Astrocyte (in vitro differentiated cells and primary cell): ENCODE measurements around the gene PRKCI. TPM values are rescaled to one million over a fixed set of nuclear protein-coding genes. Genes with fewer than 3 reads are reported as not detected.

Experiments
- DNase-seq: peaks from one replicate; pipeline ENCODE4 v3.0.0-alpha.2; 2010; ENCODE audit warnings: low read depth
- FAIRE-seq: peaks from 2 replicates; lab custom pipeline; 2011; peaks lifted over from hg19 to GRCh38; lab: Jason Lieb, UNC
- H2AFZ ChIP-seq: 2 replicates; pipeline ENCODE4 v1.6.0; 2012; ENCODE audit warnings: low read depth, low read length, inconsistent platforms
- H3K27ac ChIP-seq: 2 replicates; pipeline ENCODE4 v1.5.1; 2011; ENCODE audit warnings: low read depth, low read length, inconsistent platforms
- H3K27me3 ChIP-seq: 2 replicates; pipeline ENCODE4 v1.6.0; 2011; ENCODE audit warnings: low read length, inconsistent platforms; ENCODE audit not compliant: insufficient read depth
- H3K36me3 ChIP-seq: 2 replicates; pipeline ENCODE4 v1.5.1; 2011; ENCODE audit warnings: low read length, inconsistent platforms; ENCODE audit not compliant: insufficient read depth
- H3K4me1 ChIP-seq: 2 replicates; pipeline ENCODE4 v1.5.1; 2011; ENCODE audit warnings: low read length, inconsistent platforms; ENCODE audit not compliant: insufficient read depth
- H3K4me2 ChIP-seq: 2 replicates; pipeline ENCODE4 v1.6.0; 2012; ENCODE audit warnings: low read length, inconsistent platforms
- H3K4me3 ChIP-seq: 2 replicates; pipeline ENCODE4 v1.5.1; 2011; ENCODE audit warnings: low read depth, mild to moderate bottlenecking, low read length, inconsistent platforms; ENCODE audit not compliant: insufficient read depth
- H3K79me2 ChIP-seq: 2 replicates; pipeline ENCODE4 v1.6.0; 2012; ENCODE audit warnings: mild to moderate bottlenecking, low read length, inconsistent platforms; ENCODE audit not compliant: insufficient read depth
- H3K9ac ChIP-seq: 2 replicates; pipeline ENCODE4 v1.6.0; 2012; ENCODE audit warnings: mild to moderate bottlenecking, low read length, inconsistent platforms
- H3K9me3 ChIP-seq: 2 replicates; pipeline ENCODE4 v1.5.1; 2012; ENCODE audit warnings: low read depth, mild to moderate bottlenecking, low read length, inconsistent platforms; ENCODE audit not compliant: insufficient read depth
- H4K20me1 ChIP-seq: 2 replicates; pipeline ENCODE4 v1.6.0; 2012; ENCODE audit warnings: low read length, inconsistent platforms; ENCODE audit not compliant: insufficient read depth
- H3K27ac Mint-ChIP-seq: one replicate; pipeline ENCODE4 v1.8.0; 2021; ENCODE audit warnings: mild to moderate bottlenecking, mixed read lengths; ENCODE audit not compliant: unreplicated experiment
- H3K27me3 Mint-ChIP-seq: one replicate; pipeline ENCODE4 v1.8.0; 2021; ENCODE audit warnings: low read depth, mixed read lengths; ENCODE audit not compliant: unreplicated experiment
- H3K36me3 Mint-ChIP-seq: one replicate; pipeline ENCODE4 v1.8.0; 2021; ENCODE audit warnings: low read depth, mixed read lengths; ENCODE audit not compliant: unreplicated experiment
- H3K4me1 Mint-ChIP-seq: one replicate; pipeline ENCODE4 v1.8.0; 2021; ENCODE audit warnings: low read depth, mixed read lengths; ENCODE audit not compliant: unreplicated experiment
- H3K4me3 Mint-ChIP-seq: one replicate; pipeline ENCODE4 v1.8.0; 2021; ENCODE audit warnings: mild to moderate bottlenecking, moderate library complexity, mixed read lengths; ENCODE audit not compliant: unreplicated experiment
- H3K9me3 Mint-ChIP-seq: one replicate; pipeline ENCODE4 v1.8.0; 2021; ENCODE audit warnings: mild to moderate bottlenecking, mixed read lengths; ENCODE audit not compliant: unreplicated experiment
- EZH2 ChIP-seq: IDR thresholded peaks from 2 replicates; pipeline ENCODE4 v1.6.1; 2012; ENCODE audit warnings: mild to moderate bottlenecking, low read length, inconsistent platforms; ENCODE audit not compliant: insufficient read depth
- total RNA-seq: library from RNA; stranded (reverse); gene quantifications from 2 replicates; pipeline ENCODE4 v1.2.1, GENCODE V29; 2021
- TF ChIP-seq, protein P1 (sequence below): IDR thresholded peaks from 2 replicates; pipeline ENCODE4 v1.5.1; 2011; ENCODE audit warnings: low read depth, mild to moderate bottlenecking, inconsistent platforms, low read length, moderate library complexity; ENCODE audit not compliant: insufficient read depth

Gene PRKCI
- total RNA-seq, 1 donor from 2014 or later: 65.2 TPM

GRCh38 chr3:170302008-170302407 is 79.8 kb downstream of the PRKCI start:
- Histone ChIP-seq H3K27me3 (no peaks in the 10 kb centered on the region), H3K9me3 (no peaks in the 10 kb centered on the region), H2AFZ (no peak overlapping the region), H3K36me3 (peaks cover 21% of the 10 kb centered on the region), H4K20me1 (no peaks in the 10 kb centered on the region), H3K4me3 (no peak overlapping the region), H3K79me2 (no peaks in the 10 kb centered on the region), H3K4me2 (no peak overlapping the region), H3K27ac (no peak overlapping the region), H3K9ac (no peak overlapping the region), H3K4me1 (no peaks in the 10 kb centered on the region)
- H3K9me3 Mint-ChIP-seq: no peaks in the 10 kb centered on the region
- TF ChIP-seq, protein P1, sequence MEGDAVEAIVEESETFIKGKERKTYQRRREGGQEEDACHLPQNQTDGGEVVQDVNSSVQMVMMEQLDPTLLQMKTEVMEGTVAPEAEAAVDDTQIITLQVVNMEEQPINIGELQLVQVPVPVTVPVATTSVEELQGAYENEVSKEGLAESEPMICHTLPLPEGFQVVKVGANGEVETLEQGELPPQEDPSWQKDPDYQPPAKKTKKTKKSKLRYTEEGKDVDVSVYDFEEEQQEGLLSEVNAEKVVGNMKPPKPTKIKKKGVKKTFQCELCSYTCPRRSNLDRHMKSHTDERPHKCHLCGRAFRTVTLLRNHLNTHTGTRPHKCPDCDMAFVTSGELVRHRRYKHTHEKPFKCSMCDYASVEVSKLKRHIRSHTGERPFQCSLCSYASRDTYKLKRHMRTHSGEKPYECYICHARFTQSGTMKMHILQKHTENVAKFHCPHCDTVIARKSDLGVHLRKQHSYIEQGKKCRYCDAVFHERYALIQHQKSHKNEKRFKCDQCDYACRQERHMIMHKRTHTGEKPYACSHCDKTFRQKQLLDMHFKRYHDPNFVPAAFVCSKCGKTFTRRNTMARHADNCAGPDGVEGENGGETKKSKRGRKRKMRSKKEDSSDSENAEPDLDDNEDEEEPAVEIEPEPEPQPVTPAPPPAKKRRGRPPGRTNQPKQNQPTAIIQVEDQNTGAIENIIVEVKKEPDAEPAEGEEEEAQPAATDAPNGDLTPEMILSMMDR: no peak
- no peak for TF ChIP-seq EZH2
- FAIRE-seq: no peak
- no peaks in the 10 kb centered on the region for H3K27me3 Mint-ChIP-seq
- DNase-seq: no peak
- no peak overlapping the region for H3K27ac Mint-ChIP-seq
- no peak overlapping the region for H3K4me3 Mint-ChIP-seq
- peaks cover 2% of the 10 kb centered on the region for H3K36me3 Mint-ChIP-seq
- no peaks in the 10 kb centered on the region for H3K4me1 Mint-ChIP-seq

DNA sequence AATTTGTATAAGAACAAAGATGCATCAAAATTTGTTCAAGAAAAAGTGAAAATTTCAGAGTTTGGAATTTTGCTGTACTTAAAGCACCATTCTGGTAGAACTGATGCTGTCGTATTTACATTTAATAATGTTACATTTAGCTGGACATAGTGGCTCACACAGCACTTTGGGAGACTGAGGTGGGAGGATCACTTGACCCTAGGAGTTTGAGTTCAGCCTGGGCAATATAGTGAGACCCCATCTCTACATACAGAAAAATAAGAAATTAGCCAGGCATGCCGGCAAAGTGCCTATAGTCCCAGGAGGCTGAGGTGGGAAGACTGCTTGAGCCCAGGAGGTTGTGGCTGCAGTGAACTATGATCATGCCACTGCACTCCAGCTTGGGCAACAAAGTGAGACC is 83.8 kb downstream of the PRKCI start:
- no peak overlapping the region for H2AFZ ChIP-seq
- no peak for FAIRE-seq
- H3K4me3 ChIP-seq: no peak overlapping the region
- H3K4me2 ChIP-seq: no peak overlapping the region
- H3K9me3 ChIP-seq: no peaks in the 10 kb centered on the region
- H3K79me2 ChIP-seq: no peaks in the 10 kb centered on the region
- no peaks in the 10 kb centered on the region for H4K20me1 ChIP-seq
- no peaks in the 10 kb centered on the region for H3K27me3 ChIP-seq
- no peak overlapping the region for H3K4me3 Mint-ChIP-seq
- no peak overlapping the region for H3K27ac ChIP-seq
- TF ChIP-seq, protein P1: no peak
- TF ChIP-seq EZH2: no peak
- H3K9ac ChIP-seq: no peak overlapping the region
- DNase-seq: no peak
- H3K4me1 Mint-ChIP-seq: peaks cover 3% of the 10 kb centered on the region
- H3K36me3 Mint-ChIP-seq: no peaks in the 10 kb centered on the region
- H3K27me3 Mint-ChIP-seq: no peaks in the 10 kb centered on the region
- H3K27ac Mint-ChIP-seq: no peak overlapping the region
- no peaks in the 10 kb centered on the region for H3K4me1 ChIP-seq
- H3K36me3 ChIP-seq: peaks cover 11% of the 10 kb centered on the region
- H3K9me3 Mint-ChIP-seq: no peaks in the 10 kb centered on the region

DNA sequence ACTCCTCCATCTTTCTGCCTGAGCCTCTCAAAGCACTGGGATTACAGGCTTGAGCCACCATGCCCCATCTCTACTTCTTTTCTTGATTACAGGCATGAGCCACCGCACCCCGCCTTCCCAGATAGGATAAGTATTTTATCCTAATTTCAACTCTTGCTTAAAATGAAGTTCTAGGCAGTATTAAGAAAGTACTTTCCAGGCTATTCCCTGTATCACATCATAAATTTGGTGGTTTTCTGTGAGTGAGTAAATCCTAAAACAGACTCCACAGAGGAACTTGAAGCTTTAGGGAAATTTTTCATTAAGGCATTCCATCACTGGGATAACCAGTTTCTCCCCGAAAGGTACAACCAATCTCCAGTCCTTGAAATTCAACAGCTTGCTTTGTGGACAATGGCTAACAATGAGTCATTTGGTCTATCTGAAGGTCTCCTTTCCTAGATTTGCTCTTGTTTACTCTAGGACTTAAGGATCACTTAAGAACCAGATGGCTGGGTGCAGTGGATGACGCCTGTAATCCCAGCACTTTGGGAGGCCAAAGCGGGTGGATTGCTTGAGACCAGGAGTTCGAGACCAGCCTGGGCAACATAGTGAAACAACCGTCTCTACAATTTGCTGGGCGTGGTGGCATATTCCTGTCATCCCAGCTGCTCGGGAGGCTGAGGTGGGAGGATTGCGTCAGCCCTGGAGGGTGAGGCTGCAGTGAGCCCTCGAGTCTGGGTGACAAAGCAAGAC is 85.6 kb downstream of the PRKCI start:
- H3K4me3 ChIP-seq: no peak overlapping the region
- no peaks in the 10 kb centered on the region for H3K27me3 ChIP-seq
- no peaks in the 10 kb centered on the region for H3K79me2 ChIP-seq
- H3K4me1 ChIP-seq: no peaks in the 10 kb centered on the region
- FAIRE-seq (no peak), DNase-seq (peak; percentile 66)
- no peak overlapping the region for H2AFZ ChIP-seq
- H4K20me1 ChIP-seq: no peaks in the 10 kb centered on the region
- H3K9me3 ChIP-seq: no peaks in the 10 kb centered on the region
- no peaks in the 10 kb centered on the region for H3K36me3 ChIP-seq
- Mint-ChIP-seq H3K27ac (no peak overlapping the region), H3K4me3 (no peak overlapping the region), H3K9me3 (no peaks in the 10 kb centered on the region), H3K4me1 (peaks cover 3% of the 10 kb centered on the region), H3K36me3 (no peaks in the 10 kb centered on the region), H3K27me3 (no peaks in the 10 kb centered on the region)
- TF ChIP-seq, protein P1: no peak
- TF ChIP-seq EZH2: no peak
- no peak overlapping the region for H3K9ac ChIP-seq
- no peak overlapping the region for H3K4me2 ChIP-seq
- H3K27ac ChIP-seq: no peak overlapping the region
